GM18517 (cell line): ENCODE data around the gene ZBTB40.

ENCODE experiments used
- ATAC-seq: cut with Tn5 transposase; IDR thresholded peaks from one replicate; pipeline ENCODE4 v1.9.1; 2021; ENCODE audit warnings: mild to moderate bottlenecking, moderate library complexity; ENCODE audit not compliant: unreplicated experiment

The ZBTB40 gene

DNA sequence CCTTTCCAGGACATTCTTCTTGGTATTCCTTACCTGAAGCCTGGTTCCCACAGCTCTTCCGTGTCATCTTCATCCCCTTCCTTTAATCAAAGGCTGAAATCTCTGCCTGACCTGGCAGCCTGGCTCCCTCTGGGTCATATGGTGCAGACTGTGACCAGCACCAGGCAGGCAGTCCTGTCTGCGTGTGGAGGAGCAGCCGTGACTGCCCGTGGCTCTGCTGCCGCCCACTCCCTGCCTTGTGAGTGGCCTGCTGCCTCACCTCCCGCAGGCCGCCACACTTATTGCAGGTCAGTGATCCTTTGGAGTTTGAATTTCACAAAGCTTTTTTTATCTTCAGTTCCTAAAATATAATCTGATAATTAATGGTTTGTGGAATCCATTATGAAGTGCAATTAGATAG, 75.5 kb downstream of the ZBTB40 start:
- ATAC-seq: no peak

- no peak for ATAC-seq
Measured at GRCh38 chr1:22527555-22528296, 76.1 kb downstream of the ZBTB40 start.

DNA sequence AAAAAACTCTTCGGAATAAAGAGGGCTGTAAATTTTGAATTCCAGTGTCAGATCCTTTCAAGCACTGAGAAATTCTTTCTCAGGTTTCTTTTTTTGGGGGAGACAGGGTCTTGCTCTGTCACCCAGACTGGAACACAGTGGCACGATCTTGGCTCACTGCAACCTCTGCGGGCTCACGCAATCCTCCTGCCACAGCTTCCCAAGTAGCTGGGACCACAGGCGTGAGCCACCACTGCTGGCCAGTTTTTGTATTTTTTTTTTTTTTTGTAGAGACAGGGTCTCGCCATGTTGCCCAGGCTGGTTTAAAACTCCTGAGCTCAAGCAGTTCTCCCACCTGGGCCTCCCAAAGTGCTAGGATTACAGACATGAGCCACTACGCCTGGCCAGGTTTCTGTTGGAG, 76.8 kb downstream of the ZBTB40 start:
- ATAC-seq: no peak

DNA sequence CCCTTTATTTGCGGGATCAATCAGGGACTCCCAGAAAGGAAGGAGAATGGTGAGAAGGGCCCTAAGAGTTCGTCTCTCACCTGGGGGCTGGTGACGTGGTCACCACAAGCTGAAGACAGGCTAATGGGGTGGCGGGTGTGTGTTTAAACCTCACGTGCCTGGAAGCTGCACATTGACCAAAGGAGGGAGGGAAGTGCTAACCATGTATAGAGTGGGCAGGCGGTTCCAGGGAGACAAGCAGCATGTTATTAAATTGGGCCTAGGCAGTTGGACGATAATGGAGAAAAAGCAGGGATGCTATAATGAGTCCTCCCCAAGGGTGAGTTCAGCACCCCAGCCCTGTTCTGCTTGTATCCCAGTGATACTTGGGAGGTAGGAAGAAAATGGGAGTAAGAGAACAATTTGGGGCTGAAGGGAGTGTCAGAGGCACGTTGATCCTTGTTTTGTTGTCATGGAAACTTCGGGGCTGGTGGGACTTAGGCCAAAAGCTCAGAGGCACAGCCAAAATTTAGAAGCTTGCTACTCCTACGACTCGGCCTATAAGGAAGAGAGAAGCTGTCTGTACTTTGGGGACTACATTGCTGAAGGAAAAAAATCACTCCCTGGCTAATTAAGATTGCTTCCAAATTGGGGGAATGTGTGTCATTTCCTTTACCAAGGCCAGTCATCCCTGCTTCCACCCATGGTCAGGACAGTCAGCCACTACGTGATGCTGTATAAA, 78.4 kb downstream of the ZBTB40 start:
- ATAC-seq: no peak

DNA sequence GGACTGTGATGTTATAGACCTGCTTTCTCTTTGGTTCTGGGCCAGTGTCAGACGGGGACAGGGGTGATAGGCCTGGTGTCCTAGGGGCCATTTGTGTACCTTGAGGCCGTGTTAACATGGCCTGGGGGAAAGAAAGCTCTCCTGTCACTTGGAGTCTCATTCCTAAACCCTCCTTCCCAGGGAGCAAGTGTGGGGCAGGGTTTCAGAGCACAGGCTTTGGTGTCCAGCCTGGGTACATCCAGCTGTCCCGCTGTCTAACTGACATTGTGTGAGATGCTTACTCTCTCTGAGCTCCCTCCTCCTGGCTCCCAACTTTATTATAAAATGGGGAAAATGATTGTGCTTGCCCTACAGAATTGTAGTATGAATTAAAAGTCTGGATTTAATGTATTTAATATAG, 79.1 kb downstream of the ZBTB40 start:
- ATAC-seq: no peak

DNA sequence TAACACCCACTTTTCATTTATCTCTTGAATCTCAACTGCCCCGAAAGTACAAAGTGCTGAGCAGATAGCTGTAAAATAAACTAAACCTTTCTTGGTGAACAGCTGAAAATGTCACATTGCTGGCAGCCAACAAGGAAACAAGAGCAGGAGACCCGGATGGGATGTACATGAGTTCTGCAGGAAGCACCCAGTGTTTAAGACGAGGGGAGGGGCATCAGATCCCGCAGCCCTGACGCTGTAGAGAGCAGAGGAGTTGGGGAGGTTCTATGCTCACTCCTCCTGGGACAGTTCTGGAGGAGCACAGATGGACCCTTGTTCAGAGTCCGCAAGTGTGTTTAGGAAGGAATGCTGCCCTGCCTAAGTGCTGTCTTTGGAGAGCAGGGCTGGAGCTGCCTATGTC, 79.6 kb downstream of the ZBTB40 start:
- ATAC-seq: no peak

- no peak for ATAC-seq
Measured at GRCh38 chr1:22533244-22533895, 81.7 kb downstream of the ZBTB40 start.

DNA sequence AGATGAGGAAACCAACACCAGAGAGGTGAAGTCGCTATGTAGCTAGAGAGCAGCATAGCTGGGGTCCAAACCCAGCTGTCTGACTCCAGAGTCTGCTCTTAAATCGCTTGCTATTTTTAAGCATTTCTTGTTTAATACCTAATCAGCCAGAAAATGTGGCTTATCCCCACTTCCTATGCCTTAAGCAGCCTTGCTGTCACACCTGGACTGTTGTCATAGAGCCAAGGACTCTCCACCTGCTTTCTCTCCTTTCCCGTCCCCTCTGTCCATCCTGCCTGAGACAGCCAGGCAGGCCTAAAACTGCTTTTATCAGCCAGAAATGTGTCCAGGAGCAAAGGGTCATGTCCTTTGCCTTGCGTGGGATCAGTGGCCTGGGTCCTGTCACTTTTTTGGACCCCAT, 83.3 kb downstream of the ZBTB40 start:
- no peak for ATAC-seq

GRCh38 chr1:22535399-22535798, 83.7 kb downstream of the ZBTB40 start:
- ATAC-seq: no peak

- ATAC-seq: no peak
Measured at GRCh38 chr1:22536506-22536905, 84.9 kb downstream of the ZBTB40 start.

DNA sequence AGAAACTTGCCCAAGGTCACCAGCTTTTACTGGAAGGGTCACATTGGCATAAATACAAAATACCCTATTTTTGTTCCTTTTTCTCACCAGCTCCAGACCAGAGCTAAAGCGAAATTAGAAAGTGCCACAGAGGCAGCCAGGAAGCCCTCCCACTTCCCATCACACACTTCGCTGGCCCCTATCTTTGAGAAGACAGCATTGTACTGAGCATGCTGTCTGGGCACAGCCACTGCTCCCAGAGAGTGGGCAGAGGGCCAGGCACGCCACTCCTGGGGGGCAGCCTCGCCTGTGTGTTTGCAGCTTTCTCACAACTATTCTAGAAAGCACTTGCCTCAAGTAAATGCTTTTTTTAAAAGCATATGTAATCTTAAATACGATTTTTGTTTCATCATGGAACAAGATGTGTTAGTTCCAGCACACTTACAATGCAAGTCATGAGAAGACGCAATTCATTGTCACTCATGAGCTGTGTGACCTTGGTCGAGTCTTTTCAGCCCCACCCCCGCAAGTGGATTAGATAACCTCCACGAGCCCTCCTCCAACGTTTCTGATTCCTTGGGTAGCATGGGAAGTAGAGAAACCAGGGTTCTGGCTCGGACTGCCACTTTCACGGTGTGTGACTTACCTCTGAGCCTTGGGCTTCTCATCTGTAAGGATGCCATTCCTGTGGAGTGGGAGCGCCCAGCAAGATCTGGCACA, 85.9 kb downstream of the ZBTB40 start:
- no peak for ATAC-seq

DNA sequence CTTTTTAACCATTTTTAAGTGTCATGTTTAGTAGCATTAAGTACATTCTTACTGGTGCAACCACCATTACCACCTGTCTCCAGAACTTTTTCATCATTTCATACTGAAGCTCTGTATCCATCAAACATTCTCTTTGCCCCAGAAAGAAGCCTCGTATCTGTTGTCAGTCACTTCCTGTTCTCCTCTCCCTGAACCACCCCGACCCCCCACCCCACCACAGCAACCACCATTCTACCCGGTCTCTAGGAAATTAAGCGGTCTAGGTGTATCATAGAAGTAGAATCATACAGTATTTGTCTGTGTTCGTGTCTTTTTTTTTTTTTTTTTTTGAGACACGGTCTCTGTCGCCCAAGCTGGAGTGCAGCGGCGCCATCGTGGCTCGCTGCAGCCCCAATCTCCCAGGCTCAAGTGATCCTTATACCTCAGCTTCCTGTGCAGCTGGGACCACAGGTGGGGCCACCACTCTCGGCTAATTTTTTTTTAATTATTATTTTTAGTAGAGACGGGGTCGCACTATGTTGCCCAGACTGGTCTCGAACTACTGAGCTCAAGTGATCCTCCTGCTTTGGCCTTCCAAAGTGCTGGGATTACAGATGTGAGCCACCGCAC, 88.0 kb downstream of the ZBTB40 start:
- ATAC-seq: no peak

GRCh38 chr1:22540337-22540736, 88.7 kb downstream of the ZBTB40 start:
- no peak for ATAC-seq

GRCh38 chr1:22542886-22543285, 91.2 kb downstream of the ZBTB40 start:
- no peak for ATAC-seq

DNA sequence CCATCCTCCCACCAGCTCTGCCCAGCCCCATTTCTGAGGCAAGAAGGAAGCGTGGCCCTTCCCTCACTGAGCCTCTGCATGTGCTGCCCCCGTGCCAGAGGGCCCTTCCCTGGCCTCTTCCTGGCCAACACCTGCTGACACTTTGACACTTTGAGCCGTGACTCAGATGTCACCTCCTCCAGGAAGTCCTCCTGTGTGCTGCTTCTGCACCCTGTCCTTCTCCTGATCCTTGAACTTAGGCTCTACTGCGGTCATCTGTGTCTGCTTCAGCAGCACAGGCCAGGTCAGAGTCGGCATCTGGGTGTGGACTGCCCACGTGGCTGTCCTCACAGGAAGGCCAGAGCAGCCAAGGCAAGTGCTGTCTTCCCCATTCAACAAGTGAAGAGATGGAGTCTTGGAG, 92.0 kb downstream of the ZBTB40 start:
- ATAC-seq: no peak

GRCh38 chr1:22544606-22545005, 93.0 kb downstream of the ZBTB40 start:
- no peak for ATAC-seq

DNA sequence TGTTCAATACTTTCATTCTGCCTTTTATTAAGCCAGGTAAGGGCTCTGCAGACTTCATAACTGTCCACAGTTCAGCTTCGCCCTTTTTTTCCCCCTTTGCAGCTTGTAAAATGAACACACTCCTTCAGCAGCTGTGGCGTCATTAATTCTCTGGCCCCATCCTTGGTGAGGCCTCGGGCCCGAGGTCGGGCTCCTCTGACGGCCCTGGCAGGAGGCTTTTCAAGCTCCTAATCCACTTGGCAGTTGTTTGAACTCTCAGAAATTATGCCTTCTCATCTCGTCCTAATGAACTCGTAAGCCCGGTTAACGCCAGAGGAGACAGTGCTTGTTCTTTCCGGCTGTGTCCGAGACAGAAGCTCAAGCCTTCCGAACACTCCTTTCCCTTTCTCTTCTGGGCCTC, 93.5 kb downstream of the ZBTB40 start:
- no peak for ATAC-seq

DNA sequence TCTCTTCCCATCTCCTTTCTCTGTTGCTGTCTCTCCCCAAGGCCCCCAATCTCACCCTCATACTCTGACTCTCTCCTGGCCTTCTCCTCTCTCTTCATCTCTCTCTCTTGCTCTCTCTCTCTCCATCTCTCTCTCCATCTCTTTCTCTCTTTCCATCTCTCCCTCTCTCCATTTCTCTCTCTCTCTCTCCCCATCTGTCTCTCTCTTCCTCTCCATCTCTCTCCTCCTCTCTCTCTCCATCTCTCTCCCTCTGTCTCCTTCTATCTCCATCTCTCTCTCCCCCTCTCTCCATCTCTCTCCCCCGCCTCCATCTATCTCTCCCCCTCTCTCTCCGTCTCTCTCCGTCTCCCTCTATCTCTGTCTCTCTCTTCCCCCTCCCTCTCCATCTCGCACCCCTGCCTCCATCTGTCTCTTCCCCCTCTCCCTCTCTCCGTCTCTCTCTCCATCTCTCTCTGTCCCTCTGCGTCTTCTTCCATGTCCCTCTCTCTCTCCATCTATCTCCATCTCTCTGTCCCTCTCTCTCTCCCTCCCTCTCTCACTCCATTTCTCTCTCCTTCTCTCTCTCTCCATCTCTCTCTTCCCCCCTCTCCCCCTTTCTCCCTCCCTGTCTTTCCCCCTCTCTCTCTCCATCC, 95.7 kb downstream of the ZBTB40 start:
- no peak for ATAC-seq

DNA sequence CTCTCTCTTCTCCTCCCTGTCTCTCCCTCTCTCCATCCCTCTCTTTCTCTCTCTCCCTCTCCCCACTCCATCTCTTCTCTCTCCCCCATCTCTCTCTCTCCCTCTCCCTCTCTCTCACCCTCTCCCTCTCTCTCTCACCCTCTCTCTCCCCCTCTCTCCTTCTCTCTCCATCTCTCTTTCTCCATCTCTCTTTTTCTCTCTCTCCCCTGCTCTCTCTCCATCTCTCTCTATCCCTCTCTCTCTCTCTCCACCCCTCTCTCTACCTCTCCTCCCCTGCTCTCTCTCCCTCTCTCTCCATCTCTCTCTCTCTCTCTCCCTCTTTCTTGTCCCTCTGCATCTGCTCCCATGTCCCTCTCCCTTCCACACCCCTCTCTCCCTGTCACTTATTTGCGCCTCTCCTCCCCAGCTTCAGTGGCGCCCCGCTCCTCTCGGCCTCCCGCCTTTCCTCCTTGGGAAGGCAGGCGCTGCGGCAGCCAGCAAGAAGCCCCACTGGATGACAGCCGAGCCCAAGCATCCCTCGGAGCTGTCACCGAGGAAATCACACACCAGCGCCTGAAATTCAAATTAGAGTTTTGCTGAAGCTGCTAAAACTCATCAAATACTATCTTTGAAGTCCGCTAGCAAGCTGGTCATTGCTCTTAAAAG, 96.3 kb downstream of the ZBTB40 start:
- ATAC-seq: no peak

DNA sequence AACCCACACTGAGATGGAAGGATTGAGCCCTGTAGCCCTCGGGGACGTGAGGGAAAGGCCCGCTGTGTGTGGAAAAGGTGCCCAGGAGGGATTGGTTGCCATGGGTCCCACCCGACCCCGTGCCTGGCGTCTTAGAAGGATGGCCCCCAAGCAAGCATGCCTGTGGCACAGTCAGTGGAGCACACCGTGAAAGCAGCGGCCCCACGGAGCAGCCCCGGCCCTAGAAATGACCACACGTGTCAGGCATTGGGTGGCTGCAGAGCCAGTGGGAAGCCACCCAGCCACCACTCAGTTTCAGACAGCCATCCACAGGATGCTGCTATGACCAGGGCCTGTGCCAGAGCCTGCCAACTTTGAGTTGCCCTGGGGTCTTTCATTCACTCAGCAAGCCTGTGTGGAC, 98.4 kb downstream of the ZBTB40 start:
- ATAC-seq: no peak
